ENCODE results near the gene SCFD2.

The SCFD2 gene

DNA sequence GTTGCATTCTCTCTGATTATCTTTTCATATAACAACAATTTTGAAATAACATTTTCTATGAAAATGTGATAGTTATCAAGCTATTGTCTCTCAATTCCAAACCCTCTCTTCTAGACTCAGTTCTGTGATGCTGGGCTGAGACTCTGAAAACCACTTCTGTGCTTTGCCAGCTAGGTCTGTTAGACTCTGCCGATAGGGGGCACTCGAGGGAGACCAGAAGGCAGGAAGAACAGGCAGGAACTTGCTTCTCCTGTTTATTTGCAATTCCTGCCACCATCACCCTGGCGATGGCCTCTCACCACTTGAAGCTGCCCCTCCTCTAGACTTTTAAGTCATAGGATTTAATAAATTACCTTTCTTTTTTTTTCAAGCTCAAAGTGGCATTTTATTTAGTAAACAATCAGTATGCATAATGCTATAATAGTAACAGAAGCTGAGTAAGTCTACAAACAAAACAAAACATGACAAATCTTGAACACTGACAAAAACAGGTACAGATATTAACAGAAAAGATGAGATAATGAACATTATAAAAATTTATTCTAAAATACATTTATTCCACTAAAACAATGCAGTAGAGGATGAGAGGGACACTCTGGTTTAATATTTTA, 454.1 kb downstream of the SCFD2 start:
- FAIRE-seq: peak; percentile 23

DNA sequence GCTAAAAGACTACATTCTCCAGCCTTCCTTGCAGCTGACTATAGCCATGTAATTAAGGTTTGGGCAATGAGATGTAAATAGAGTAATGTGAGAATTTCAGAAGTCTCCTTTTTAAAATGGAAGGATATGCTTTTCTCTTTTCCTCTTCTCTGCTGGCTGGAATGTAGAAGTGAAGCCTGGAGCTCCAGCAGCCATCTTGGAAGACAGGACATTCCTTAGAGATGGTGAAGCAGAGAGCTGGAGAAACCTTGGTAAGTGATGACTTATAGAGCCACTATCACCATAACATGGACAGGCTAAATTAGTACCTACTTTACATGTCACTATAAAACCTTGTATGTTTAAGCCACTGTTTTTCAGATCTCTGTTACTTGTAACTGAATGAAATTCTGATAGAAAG, 455.7 kb downstream of the SCFD2 start:
- no peak for FAIRE-seq

DNA sequence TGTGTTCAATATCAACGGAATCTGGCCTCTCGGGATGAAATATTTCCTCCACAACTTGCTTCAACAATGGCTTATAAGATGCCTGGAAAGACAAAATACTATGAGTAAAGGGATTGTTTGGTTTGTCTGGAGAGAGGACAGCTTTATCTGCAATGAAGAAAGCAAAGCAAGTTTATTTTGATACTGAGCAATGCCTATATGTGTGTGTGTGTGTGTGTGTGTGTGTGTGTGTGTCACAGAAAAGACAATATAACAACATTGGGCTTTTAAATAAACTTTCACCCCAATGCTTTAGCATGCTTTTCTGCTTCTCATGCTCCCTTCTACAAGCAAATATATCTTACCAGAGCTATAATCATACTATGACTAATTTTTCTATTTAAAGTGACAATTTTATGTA, 458.4 kb downstream of the SCFD2 start:
- FAIRE-seq: no peak

DNA sequence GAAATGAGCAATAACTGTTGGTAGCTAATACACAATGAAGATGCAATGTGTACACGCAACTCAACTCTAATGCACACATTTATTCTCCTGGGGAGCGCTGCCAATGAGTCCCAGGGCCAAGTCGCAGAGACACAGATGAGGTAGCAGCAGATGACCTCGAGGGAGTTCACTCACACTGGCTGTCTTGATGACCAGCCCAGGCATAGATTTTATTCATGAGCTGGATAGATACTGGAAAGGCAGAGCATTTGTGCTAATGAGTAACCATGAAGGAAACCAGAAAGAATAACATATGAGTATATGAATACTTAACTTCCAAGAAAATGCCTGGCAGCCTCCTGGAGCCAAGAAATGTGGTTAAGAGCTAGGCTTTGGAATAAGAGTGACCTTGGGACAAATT, 461.4 kb downstream of the SCFD2 start:
- no peak for FAIRE-seq

DNA sequence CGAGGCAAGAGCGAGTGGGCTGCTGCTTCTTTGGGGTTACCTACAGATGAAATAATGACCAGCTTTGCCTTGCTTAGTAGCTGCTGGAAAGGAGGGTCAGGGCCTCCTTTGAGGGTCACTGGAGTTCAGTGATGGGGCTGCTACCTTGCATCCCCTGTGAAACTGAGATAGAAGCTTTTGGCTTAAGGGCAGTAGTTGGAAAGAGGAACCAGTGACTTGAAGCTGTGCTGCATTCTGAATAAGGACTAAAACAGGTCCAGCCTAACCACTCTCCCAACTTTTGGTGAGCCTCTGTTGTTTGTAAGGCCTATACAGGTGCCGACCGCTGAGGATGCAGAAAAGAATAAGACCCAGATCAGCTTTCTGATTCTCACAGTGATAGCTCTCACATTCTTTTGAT, 462.6 kb downstream of the SCFD2 start:
- no peak for FAIRE-seq

DNA sequence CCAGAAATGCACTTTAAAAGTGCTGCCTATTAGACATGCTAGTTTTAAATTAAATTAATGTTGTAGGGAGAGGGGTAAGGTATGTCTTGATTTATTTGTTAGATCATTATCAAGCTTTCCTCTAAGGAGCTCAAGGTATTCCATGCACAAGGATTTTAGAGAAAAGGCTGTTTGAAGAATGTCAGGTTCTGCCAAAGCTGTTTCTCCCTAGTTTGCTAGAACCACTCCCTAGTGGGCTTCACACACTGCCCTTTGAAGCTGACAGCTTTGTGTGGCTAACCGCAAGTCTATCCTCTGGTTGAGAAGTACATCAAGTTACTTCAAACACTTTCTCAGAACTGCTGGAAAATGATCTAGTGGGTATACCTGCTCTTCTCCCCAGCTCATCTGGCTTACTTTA, 471.4 kb downstream of the SCFD2 start:
- FAIRE-seq: no peak

DNA sequence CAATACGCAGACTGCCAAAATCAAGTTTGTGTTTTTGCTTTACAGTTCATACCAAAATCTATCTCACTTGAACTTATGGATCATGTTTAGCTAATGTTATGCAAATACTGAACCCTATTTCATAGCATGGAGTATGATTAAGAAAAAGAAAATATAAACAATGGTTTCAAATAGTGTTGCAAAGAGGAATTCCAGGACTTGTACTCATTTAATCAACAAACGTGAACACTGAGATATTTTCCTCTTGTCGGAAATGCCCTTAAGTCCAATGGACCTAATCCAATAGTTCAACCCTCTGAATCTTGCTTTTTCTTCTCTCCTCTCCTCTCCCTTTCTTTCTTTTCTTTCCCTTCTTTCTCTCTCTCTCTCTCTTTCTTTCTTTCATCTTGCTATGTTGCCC, 473.0 kb downstream of the SCFD2 start:
- no peak for FAIRE-seq

DNA sequence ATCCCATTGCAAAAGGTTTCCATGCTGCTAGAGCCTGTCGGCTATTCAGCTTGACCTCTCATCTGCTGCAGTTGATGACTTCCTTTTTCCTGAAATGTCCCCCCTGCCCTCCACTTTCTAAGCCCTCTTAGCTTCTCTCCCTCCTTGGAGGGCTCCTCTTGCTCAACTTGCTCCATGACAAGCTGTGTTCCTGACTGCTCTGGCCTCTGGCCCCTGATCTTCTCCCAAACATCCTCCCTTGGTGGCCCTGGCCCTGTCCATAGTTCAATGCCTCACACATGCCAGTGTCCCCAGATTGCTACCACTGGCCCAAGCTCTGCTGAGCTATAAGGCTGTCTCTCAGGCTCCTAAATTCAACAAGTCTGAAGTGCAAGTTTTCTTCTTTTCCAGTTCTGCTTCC, 474.1 kb downstream of the SCFD2 start:
- no peak for FAIRE-seq

DNA sequence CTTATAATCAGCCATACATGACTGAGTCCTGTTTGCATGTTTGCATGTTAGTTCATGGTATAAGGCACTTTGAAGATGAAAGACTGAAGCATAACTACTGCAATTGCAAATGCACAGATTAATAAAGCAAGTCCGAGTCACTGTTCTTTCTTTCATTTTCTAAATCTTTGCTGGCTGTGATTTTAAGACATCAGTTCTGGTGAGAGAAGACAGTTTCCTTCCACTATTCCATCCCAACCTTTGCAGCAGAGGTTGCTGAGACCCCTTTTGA, 475.4 kb downstream of the SCFD2 start:
- no peak for FAIRE-seq

DNA sequence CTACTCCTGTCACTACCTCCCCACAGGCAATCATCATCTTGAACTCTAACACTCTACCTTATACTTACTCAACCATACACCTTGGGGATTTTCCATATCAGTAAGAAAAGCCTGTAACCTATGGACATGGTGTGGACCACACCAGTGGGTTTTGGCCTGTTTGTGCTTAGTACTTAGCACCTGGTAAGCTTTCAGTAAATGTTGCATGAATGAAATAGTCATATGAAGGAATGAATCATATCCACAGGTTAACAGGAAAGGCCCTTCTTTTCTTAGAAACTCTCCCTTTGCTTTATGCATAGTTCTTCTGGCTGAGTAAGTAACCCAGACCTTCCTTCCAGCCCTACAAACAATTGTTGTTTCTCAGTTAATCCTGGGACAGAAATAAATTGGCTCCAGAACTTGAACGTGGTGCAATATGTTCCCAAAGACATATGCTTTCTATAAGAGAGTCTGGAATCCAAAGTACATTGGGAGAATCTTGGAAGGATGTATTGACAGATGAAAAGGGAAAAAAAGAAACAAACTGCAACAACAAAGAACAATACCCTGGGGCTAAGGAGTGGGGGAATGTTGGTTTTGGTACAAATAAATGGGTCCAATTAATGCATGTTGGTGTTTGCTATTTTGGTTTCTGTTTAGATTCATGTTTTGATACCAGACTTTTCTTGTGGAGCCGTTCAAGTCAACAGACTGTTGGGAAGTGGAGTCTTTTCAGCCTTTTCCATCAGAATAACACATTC, 475.9 kb downstream of the SCFD2 start:
- no peak for FAIRE-seq

DNA sequence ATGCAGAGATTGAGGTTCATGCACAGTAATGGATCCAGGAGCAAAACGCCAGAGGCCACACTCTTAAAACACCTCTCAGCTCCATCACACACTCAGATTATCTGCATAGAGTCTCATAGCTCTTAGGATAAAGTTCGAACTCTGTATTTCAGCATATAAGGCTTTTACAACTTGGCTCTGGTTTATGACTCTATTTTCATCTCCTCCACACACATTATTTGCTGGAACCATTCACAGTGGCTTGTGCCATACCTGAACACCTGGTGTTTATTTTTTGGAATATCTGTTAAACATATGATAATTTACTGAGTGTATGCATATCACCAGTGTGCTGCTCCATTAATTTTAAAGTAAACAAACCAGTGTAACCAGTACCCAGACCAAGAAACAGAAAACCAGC, 476.5 kb downstream of the SCFD2 start:
- no peak for FAIRE-seq

DNA sequence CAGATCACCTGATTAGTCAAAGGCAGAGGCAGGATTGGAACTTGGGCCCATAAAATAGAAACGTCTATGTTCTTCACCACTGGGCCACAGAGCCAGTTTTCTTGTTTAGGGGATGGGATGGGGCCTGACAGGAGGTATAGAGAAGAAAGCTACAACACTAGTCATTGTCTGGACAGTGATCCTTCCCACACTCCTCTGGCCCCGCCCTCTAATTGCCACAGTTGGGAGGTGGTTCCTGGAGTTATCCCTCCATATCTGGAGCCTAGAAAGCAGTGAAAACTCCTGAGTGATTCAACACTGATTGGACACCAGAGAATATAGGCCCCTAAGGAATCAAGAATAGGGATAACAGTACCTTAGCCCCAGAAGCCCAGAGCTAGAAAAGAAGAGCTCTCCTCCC, 480.9 kb downstream of the SCFD2 start:
- no peak for FAIRE-seq

DNA sequence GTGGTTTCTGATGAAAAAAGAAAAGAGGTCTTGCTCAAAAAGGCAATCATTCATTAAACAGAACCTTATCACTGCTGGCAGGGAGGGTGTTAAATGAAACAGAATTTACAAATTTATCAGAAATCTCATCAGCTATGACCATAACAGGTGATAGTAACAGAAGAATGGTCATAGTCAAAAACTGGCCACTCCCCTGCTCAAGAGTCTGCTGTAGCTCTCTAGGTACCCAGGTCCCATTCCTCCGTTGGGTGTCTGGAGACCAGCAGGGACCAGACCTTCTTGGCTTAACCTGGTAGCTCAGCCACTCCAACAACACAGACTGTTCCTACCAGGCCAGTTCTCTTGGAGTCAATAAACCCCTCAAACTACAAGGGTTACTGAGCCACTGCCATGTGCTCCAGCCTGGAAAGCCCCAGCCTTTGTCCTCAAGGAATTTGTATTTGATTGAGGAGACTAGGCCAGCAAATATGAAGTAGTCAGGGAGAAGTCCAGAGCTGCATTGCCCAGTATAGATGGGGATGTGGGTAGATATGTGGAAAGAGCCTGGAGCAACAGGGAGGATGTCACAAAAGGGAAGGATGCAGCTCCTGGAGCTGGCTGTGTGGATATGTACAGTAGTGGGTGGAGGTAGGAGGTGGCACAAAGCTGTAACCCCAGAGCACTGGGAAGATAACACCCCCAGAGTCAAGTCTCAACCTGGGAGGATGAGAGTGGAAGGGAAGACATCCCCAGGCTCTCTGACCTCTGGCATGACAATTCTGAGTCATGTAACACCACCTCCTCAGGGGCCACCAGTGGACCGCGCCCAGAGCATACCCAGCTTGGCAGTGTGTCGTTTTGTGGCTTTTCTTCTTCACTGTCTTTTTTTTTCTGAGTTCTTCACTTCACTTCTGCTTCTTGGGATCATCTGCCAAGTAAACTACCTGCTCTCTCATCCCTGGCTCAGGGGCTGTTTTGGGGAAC, 481.9 kb downstream of the SCFD2 start:
- no peak for FAIRE-seq

DNA sequence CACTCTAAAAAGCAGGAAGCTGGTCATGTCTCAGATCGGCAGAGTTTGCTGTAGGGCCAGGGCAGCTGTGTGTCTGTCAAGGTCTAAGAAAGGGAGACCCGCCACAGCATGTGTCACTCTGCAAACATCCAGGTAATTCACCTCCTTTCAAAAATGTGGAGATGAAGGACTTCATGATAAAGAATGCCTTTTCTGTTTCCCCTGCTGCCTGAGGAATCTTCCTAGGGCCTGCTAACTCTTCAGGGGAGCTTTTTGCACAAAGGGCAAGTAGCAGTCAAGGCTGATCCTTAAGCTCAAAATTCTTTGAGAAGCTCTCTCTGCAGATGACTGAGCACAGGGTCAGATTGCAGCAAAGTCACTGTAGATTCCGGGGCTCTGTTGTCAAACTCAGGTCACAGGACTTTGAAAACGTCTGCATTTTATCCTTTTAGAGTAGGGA, 482.7 kb downstream of the SCFD2 start:
- no peak for FAIRE-seq

DNA sequence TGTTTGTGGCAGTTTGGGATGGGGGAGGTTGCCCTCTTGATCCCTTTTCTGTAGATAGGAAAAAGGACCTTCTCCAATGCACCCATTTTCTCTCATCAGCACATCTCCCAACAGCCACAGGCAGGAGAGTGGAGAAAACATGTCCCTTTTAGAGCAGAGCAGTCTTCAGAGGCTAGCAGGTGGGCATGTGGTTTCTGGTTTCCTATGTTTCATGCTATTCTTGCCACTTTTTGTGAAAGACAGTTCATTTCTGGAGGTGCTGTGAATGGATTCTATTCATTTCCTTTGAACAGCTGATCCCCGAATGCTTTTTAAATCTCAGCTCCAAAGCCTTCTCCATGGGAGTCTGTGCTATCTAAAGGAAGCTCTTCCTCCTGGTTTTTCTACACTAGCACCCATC, 484.9 kb downstream of the SCFD2 start:
- FAIRE-seq: no peak

DNA sequence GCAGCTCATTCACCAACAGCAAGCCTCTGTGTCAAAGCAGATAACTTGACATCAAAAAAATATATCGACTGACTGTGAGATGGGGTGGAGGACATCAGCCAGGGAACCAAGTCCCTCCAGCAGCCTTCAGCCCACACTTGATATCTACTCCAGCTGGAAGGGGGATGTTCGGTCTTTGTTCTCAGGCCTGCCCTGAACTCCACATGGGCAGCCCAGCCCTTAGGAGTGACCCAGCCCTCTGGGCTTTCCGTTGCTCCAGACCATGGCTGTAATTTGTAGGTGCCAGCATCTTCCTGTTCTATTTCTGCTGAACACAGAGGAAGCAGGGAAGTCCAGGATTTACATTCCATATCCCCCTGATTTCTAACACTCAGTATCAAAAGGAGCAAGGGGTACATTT, 486.4 kb downstream of the SCFD2 start:
- FAIRE-seq: no peak

DNA sequence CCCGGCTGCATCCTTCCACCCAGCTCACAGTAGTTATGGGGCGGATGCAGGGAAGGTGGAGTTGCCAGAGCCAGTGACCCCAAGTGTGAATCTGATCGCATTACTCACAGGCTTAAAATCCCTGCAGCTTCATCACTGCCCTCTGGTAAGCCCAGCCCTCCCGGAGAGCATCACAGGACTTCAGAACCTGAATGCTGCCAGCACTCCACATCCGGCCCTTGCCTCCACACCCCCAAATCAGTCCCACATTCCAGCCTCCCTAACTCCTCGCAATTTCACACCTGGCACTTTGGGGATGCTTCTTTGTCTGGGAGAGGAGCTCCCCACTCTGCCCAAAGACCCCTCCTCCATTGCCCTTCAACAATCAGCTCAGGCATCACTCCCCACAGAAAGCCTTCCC, 488.2 kb downstream of the SCFD2 start:
- FAIRE-seq: no peak

DNA sequence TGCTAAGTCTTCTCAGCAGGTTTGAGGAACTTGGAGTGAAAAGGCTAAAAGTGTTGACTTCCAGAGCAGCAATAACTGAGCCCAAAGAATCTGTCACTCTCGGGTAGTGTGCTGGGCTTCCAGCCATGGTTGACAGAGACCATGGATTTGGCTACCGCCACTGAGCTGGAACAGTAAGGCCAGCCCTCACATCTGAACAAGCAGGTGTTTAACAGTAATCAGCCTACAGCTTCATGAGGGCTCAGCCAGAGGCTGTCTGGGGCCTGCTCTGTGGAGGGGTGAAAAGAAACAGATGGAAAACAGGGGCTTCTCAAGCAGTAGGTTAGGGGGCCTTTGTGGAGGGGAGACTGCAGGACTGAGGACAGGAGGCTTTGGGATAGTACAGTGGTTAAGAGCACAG, 488.8 kb downstream of the SCFD2 start:
- FAIRE-seq: no peak

DNA sequence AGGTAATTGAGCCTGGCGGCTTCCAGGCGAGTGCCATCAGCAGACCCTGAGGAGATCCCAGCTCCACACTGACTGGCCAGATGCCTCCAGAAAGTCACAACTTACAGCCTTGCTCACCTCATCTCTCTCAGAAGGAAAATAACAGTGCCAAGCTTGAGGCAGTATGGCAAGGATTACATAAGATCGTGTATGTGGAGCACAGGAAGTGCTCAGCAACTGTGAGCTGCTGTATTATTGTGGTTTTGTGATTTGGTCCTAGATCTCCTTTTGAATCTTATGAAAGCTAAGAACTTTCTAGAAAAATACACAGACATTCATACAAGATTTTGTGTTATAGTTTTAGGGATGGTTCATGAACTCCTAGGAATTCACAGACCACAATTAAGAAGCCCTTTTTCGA, 489.8 kb downstream of the SCFD2 start:
- no peak for FAIRE-seq

DNA sequence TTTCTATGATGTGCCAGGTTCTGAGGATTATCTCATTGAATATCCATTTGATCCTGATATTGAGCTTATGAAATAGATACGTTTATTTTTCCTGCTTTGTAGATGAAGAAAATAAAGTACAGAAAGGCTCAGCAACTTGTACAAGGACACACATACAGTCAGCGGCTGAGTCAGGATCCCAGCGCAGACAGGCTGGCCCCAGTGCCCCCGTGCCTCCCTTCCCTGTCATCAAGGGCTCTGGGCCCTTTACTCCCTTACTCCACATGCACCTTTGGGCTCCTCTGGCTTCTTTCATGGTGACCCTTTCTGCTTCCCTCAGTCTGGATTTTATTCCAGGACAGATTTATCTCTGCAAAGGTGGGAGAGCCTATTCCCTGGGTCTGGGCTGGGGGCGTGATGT, 490.9 kb downstream of the SCFD2 start:
- FAIRE-seq: no peak

DNA sequence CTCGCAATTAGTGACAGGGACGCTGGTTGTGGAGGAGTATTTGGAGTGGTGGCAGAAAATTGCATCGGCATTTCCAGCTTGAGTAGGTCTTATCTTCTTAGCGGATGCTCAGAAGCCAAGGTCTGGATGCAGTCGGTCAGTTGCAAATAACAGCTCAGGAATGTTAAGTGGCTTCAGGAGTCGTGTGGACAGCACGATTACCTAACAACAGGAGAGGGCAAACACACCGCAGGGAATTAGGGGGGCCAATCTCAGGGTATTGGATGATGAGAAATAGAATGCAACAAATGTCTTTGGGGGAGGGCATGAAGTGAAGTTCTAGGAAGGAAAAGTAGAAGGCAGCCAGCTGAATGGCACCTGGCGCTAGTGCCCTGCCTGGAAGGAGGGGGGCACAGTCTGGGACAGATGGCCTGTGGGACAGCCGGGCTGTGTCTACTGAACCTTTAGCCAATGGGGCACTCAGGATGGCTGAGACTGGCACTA, 492.0 kb downstream of the SCFD2 start:
- no peak for FAIRE-seq

DNA sequence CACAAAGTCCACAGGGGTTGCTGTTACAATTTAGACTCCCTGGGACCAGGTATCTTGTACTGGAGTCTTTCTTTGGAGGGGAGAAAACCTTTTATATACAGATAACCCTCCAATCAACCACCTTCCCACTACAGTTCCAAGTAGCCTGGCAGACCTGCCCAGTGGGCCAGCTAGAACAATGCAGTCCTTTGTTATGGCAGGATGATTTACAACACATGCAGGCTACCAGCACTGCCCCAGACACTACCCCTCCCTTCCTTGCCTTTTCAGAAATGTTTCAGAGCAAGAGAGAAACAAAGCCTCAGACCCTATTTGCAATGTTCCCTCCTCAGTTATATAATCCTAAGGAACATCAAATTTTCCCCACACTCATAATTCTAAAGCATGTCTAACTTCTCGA, 492.7 kb downstream of the SCFD2 start:
- FAIRE-seq: no peak

DNA sequence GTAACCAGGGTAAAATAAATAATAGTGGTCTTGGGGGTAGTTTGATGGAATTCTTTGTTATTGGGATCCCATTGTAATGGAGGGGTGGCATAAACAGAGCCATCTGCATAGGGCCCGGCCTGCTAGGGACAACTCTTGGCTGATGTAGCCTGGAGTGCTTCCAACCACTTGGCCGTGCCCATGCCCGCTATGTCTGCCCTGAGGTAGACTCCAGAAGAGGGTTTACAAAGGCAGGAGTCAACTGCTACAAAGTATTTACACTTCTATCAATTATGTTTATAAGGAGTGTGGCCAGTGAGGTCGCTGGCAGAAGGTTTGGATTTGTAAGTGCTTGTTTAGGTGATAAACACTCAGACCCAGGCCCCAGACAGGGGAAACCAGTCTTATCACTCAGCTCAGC, 495.6 kb downstream of the SCFD2 start:
- FAIRE-seq: no peak

DNA sequence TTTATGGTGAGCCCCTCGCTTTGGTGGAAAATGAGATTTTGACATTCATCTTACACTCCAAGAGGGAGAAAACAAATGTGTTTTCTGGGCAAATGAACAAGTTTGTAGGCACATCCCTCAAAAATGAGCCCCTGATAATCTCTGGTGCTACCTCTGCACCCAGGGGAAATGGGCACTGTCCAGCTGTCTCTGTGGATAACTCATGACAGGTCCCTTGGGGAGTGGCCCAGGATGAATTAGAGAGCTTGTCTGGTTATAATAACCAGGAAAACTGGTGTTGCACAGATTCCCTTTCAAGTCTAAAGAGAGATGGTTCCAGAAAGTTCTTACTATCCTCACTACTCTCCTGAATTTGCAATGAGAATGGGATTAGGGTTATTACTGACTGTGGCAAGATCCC, 496.2 kb downstream of the SCFD2 start:
- FAIRE-seq: no peak
